GM19099 (cell line): ENCODE results near the gene MEP1A.

Experiments used
- POLR2A ChIP-seq: IDR thresholded peaks from 3 replicates; pipeline ENCODE4 v1.6.1; 2011; ENCODE audit warnings: low read depth; ENCODE audit not compliant: insufficient read length; ENCODE audit errors: extremely low read depth

The MEP1A gene

GRCh38 chr6:46793138-46793537 is at the start of gene MEP1A:
MEP1A (plus strand) TSS chr6:46793389; CDS start chr6:46793399, 10 bp downstream.
- TF ChIP-seq POLR2A, result no peak

- no peak for TF ChIP-seq POLR2A
Measured at GRCh38 chr6:46743425-46744158, 49.6 kb upstream of the MEP1A start.

- TF ChIP-seq POLR2A, result no peak
Measured at GRCh38 chr6:46745973-46746372, 47.2 kb upstream of the MEP1A start.

GRCh38 chr6:46746696-46747095 is 46.5 kb upstream of the MEP1A start, which contains the start of gene ANKRD66:
ANKRD66 (plus strand) TSS chr6:46746933; CDS start chr6:46751949, 5,016 bp downstream.
- TF ChIP-seq POLR2A, result no peak

- no peak for TF ChIP-seq POLR2A
Measured at GRCh38 chr6:46748940-46749503, 44.2 kb upstream of the MEP1A start.

GRCh38 chr6:46749731-46750130 is 43.5 kb upstream of the MEP1A start:
- TF ChIP-seq POLR2A, result no peak

- TF ChIP-seq POLR2A, result no peak
Measured at GRCh38 chr6:46751658-46752057, 41.5 kb upstream of the MEP1A start.

GRCh38 chr6:46755865-46756264 is 37.3 kb upstream of the MEP1A start:
- no peak for TF ChIP-seq POLR2A

GRCh38 chr6:46756469-46757213 is 36.5 kb upstream of the MEP1A start:
- TF ChIP-seq POLR2A, result no peak

- no peak for TF ChIP-seq POLR2A
Measured at GRCh38 chr6:46757214-46757596, 36.0 kb upstream of the MEP1A start.

GRCh38 chr6:46758960-46759753 is 34.0 kb upstream of the MEP1A start:
- no peak for TF ChIP-seq POLR2A

- TF ChIP-seq POLR2A, result no peak
Measured at GRCh38 chr6:46760925-46761324, 32.3 kb upstream of the MEP1A start.

GRCh38 chr6:46763466-46763865 is 29.7 kb upstream of the MEP1A start:
- TF ChIP-seq POLR2A, result no peak

GRCh38 chr6:46764961-46765360 is 28.2 kb upstream of the MEP1A start:
- TF ChIP-seq POLR2A, result no peak

- TF ChIP-seq POLR2A, result no peak
Measured at GRCh38 chr6:46772016-46772415, 21.2 kb upstream of the MEP1A start.
